Endothelial cell (in vitro differentiated cells): Measurements from ENCODE around the gene GPR173. TPM values are rescaled to one million over a fixed set of nuclear protein-coding genes. Genes with fewer than 3 reads are reported as not detected.

Source experiments
- DNase-seq: peaks from one replicate; pipeline ENCODE4 v3.0.0; 2021; ENCODE audit warnings: low spot score
- H3K27ac Mint-ChIP-seq: one replicate; pipeline ENCODE4 v1.8.0; 2021; ENCODE audit warnings: mixed read lengths, inconsistent platforms; ENCODE audit not compliant: unreplicated experiment
- H3K27me3 Mint-ChIP-seq: one replicate; pipeline ENCODE4 v1.8.0; 2021; ENCODE audit warnings: mild to moderate bottlenecking, moderate library complexity, mixed read lengths, inconsistent platforms; ENCODE audit not compliant: unreplicated experiment
- H3K36me3 Mint-ChIP-seq: one replicate; pipeline ENCODE4 v1.8.0; 2021; ENCODE audit warnings: mild to moderate bottlenecking, low read depth, mixed read lengths, inconsistent platforms; ENCODE audit not compliant: unreplicated experiment
- H3K4me1 Mint-ChIP-seq: one replicate; pipeline ENCODE4 v1.8.0; 2021; ENCODE audit warnings: mild to moderate bottlenecking, mixed read lengths, inconsistent platforms; ENCODE audit not compliant: unreplicated experiment
- H3K4me3 Mint-ChIP-seq: one replicate; pipeline ENCODE4 v1.8.0; 2021; ENCODE audit warnings: mild to moderate bottlenecking, mixed read lengths, inconsistent platforms; ENCODE audit not compliant: unreplicated experiment
- H3K9me3 Mint-ChIP-seq: one replicate; pipeline ENCODE4 v1.8.0; 2021; ENCODE audit warnings: mixed read lengths, inconsistent platforms; ENCODE audit not compliant: unreplicated experiment
- CTCF ChIP-seq: fragments of 200-600 bp; sonication (generic); IDR thresholded peaks from one replicate; pipeline ENCODE4 v1.5.0; 2021; ENCODE audit warnings: antibody characterized with exemption; ENCODE audit not compliant: unreplicated experiment
- total RNA-seq: library from RNA; stranded (reverse); fragmentation: NEBNext Ultra II Directional; extraction: Animal tissue kit (Norgen Biotek cat#: 25700); gene quantifications from one replicate; pipeline ENCODE4 v1.2.1, GENCODE V29; 2021; ENCODE audit not compliant: unreplicated experiment

Gene GPR173
- total RNA-seq, 1 donor from 2014 or later, result 9.4 TPM

GRCh38 chrX:53125506-53125905 lies 76.9 kb downstream of the GPR173 start:
- Mint-ChIP-seq H3K4me3 (no peak overlapping the region), H3K36me3 (peaks cover 5% of the 10 kb centered on the region), H3K27ac (no peak overlapping the region), H3K27me3 (no peaks in the 10 kb centered on the region), H3K4me1 (no peaks in the 10 kb centered on the region), H3K9me3 (no peaks in the 10 kb centered on the region)
- no peak for TF ChIP-seq CTCF
- no peak for DNase-seq

GRCh38 chrX:53126377-53126776 lies 77.8 kb downstream of the GPR173 start:
- Mint-ChIP-seq H3K9me3 (no peaks in the 10 kb centered on the region), H3K4me1 (no peaks in the 10 kb centered on the region), H3K36me3 (peaks cover 7% of the 10 kb centered on the region), H3K4me3 (no peak overlapping the region), H3K27me3 (no peaks in the 10 kb centered on the region), H3K27ac (no peak overlapping the region)
- DNase-seq, result no peak
- TF ChIP-seq CTCF, result no peak

DNA sequence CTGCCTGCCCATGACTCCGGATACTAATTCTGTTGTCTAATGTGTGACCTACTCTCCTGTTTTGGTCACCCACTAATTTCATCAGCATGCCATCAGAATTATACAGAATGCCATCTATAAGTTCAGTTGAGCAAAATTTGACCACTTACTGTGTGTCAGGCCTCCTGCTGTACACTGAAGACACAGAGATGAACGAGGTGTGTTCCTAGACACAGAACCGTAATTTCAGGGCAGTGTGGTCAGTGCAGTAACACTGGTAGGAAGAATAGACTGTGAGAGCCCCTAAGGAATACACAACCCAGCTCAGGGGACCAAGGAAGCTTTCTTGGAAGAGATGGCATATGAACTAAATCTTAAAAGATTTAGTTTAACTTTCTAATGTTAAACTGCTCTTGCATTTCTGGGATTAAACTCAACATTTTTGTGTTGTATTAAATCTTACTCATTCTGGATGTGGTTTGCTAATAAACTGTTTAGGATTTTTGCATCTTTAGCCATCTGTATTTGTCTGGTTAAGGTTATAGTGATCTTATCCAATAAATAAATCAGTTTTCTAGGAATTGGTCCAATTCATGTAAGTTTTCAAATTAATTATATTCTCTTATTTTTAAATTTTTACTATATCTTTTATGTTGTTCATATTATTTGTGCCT lies 79.6 kb downstream of the GPR173 start:
- H3K4me3 Mint-ChIP-seq, result no peak overlapping the region
- no peak for DNase-seq
- peaks cover 7% of the 10 kb centered on the region for H3K36me3 Mint-ChIP-seq
- H3K27me3 Mint-ChIP-seq, result no peaks in the 10 kb centered on the region
- H3K9me3 Mint-ChIP-seq, result no peaks in the 10 kb centered on the region
- no peak for TF ChIP-seq CTCF
- H3K4me1 Mint-ChIP-seq, result no peaks in the 10 kb centered on the region
- H3K27ac Mint-ChIP-seq, result no peak overlapping the region

Other genes starting within 250 kb of the GPR173 start
- not detected for gene XAGE5, start 237.5 kb upstream of the GPR173 start, total RNA-seq
- not detected for gene XAGE3, start 180.7 kb upstream of the GPR173 start, total RNA-seq
- gene FAM156B, start 151.5 kb upstream of the GPR173 start, total RNA-seq, result 9.5 TPM
- 18.7 TPM for gene FAM156A, start 90.3 kb upstream of the GPR173 start, total RNA-seq
- gene TSPYL2, start 33.6 kb downstream of the GPR173 start, total RNA-seq, result 27.9 TPM
- gene KANTR, start 45.4 kb downstream of the GPR173 start, total RNA-seq, result 10.5 TPM
- gene KDM5C, start 176.4 kb downstream of the GPR173 start, total RNA-seq, result 132 TPM
- 38.9 TPM for gene IQSEC2, start 232.8 kb downstream of the GPR173 start, total RNA-seq